SHP77 (cell line): ENCODE results near the gene ACOT2.
"Not testable (repeated sequence)": the region's sequence is repeated elsewhere in the genome, so short reads cannot be mapped to it uniquely, and the experiment has no call there.

ENCODE experiments used
- DNase-seq, 2 experiments: peaks; one replicate each; lab custom pipeline; 2025; lab: John Stamatoyannopoulos, UW

Gene ACOT2

GRCh38 chr14:73569185-73569958 is at the start of gene ACOT2:
Gene ACOT2 (plus strand): TSS chr14:73569213. CDS start chr14:73569241, 28 bp downstream.
- peak; percentile 81 to 85 for DNase-seq

- no peak for DNase-seq
Observed at GRCh38 chr14:73521229-73521628, 47.8 kb upstream of the ACOT2 start.

- no peak for DNase-seq
Observed at GRCh38 chr14:73524493-73524892, 44.5 kb upstream of the ACOT2 start.

GRCh38 chr14:73526036-73526984 is 42.7 kb upstream of the ACOT2 start:
- no peak for DNase-seq

- not testable (repeated sequence) for DNase-seq
Observed at GRCh38 chr14:73529356-73529755, 39.7 kb upstream of the ACOT2 start.

- DNase-seq: not testable (repeated sequence)
Observed at GRCh38 chr14:73531971-73532370, 37.0 kb upstream of the ACOT2 start.

- DNase-seq: peak in 1 of 2 experiments; percentile 17
Observed at GRCh38 chr14:73537244-73538045, 31.6 kb upstream of the ACOT2 start.

GRCh38 chr14:73539017-73539416 is 30.0 kb upstream of the ACOT2 start:
- peak in 1 of 2 experiments; percentile 19 for DNase-seq

- DNase-seq: not testable (repeated sequence)
Observed at GRCh38 chr14:73542961-73543360, 26.1 kb upstream of the ACOT2 start.

GRCh38 chr14:73545353-73545752 is 23.7 kb upstream of the ACOT2 start:
- DNase-seq: not testable (repeated sequence)

- not testable (repeated sequence) for DNase-seq
Observed at GRCh38 chr14:73549097-73549496, 19.9 kb upstream of the ACOT2 start.

- not testable (repeated sequence) for DNase-seq
Observed at GRCh38 chr14:73549889-73550524, 19.0 kb upstream of the ACOT2 start.

GRCh38 chr14:73553845-73554244 is 15.2 kb upstream of the ACOT2 start:
- DNase-seq: no peak

- DNase-seq: not testable (repeated sequence)
Observed at GRCh38 chr14:73557201-73557600, 11.8 kb upstream of the ACOT2 start.

GRCh38 chr14:73558238-73558637 is 10.8 kb upstream of the ACOT2 start:
- DNase-seq: not testable (repeated sequence)

GRCh38 chr14:73562256-73562655 is 6.8 kb upstream of the ACOT2 start:
- DNase-seq: not testable (repeated sequence)

- not testable (repeated sequence) for DNase-seq
Observed at GRCh38 chr14:73562696-73563095, 6.3 kb upstream of the ACOT2 start.

GRCh38 chr14:73566431-73566830 is 2.6 kb upstream of the ACOT2 start:
- DNase-seq: not testable (repeated sequence)

GRCh38 chr14:73566935-73567334 is 2.1 kb upstream of the ACOT2 start:
- not testable (repeated sequence) for DNase-seq

- no peak for DNase-seq
Observed at GRCh38 chr14:73567358-73567757, 1.7 kb upstream of the ACOT2 start.
